ENCODE data around the gene DIP2C. TPM values are rescaled to one million over a fixed set of nuclear protein-coding genes. Genes with fewer than 3 reads are reported as not detected.
A peak's percentile ranks its signal among the peaks of the same experiment; 100 is the strongest.

DIP2C gene
- total RNA-seq, 1 donor from 2014 or later: 18.4 TPM

- Histone ChIP-seq H3K27me3 (no peaks in the 10 kb centered on the region), H3K27ac (no peak overlapping the region), H3K4me3 (no peak overlapping the region), H3K4me1 (peaks cover 45% of the 10 kb centered on the region), H3K9me3 (no peaks in the 10 kb centered on the region), H3K36me3 (no peaks in the 10 kb centered on the region)
- no peak for DNase-seq (ENCODE audit: extremely low spot score in 2 of 2)
- TF ChIP-seq POLR2A (IDR thresholded peaks at IDR 0.05): no peak
- no peak for TF ChIP-seq POLR2AphosphoS5 (IDR thresholded peaks at IDR 0.05; ENCODE audit: insufficient read depth in 1 of 2, low read depth in 1 of 2)
- TF ChIP-seq CTCF (IDR thresholded peaks at IDR 0.05): no peak
- intact Hi-C loops (cut with DNase I): no loop called here
Observed at GRCh38 chr10:664301-664700, 25.2 kb downstream of the DIP2C start.

DNA sequence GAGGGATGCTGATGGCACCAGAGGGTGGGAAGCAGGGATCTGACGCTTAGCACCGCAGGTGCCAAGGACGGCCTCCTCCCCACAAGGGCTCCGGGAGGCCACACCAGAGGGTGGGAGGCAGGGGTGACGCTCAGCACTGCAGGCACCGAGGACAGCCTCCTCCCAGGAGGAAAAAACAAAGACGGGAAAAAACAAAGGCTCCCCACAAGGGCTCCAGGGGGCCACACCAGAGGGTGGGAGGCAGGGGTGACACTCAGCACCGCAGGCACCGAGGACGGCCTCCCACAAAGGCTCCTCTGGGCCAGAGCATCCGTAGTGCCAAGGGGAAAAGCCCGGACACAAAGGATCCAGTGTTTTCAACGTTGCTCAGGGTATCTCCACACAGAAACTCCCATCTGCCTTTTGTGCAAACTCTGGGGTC, 25.6 kb downstream of the DIP2C start:
- H3K9me3 ChIP-seq: no peaks in the 10 kb centered on the region
- H3K27ac ChIP-seq: no peak overlapping the region
- no peaks in the 10 kb centered on the region for H3K27me3 ChIP-seq
- H3K4me3 ChIP-seq: no peak overlapping the region
- H3K36me3 ChIP-seq: no peaks in the 10 kb centered on the region
- intact Hi-C loops (cut with DNase I): no loop called here
- peak in 1 of 2 donors; percentile 84 for DNase-seq (ENCODE audit: extremely low spot score in 2 of 2)
- H3K4me1 ChIP-seq: peaks cover 48% of the 10 kb centered on the region
- TF ChIP-seq POLR2AphosphoS5 (IDR thresholded peaks at IDR 0.05; ENCODE audit: insufficient read depth in 1 of 2, low read depth in 1 of 2) (no peak), CTCF (IDR thresholded peaks at IDR 0.05) (no peak), POLR2A (IDR thresholded peaks at IDR 0.05) (no peak)

DNA sequence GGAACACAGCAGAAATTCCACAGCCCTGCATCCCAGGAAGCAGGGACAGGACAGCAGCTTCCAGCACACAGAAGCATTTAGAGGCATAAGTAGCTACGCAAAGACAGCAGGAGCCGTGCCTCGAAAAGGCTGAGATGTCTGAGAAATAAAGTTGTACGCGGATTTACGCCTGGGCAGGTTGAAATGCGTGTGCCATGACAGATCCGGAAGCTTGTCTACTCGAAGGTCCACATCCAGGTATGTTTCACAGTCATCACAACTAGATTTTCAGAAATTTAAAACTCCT, 26.1 kb downstream of the DIP2C start:
- Histone ChIP-seq H3K4me3 (no peak overlapping the region), H3K9me3 (no peaks in the 10 kb centered on the region), H3K27ac (no peak overlapping the region), H3K27me3 (no peaks in the 10 kb centered on the region), H3K36me3 (no peaks in the 10 kb centered on the region), H3K4me1 (peaks cover 48% of the 10 kb centered on the region)
- TF ChIP-seq POLR2A (IDR thresholded peaks at IDR 0.05) (no peak), CTCF (IDR thresholded peaks at IDR 0.05) (no peak), POLR2AphosphoS5 (IDR thresholded peaks at IDR 0.05; ENCODE audit: insufficient read depth in 1 of 2, low read depth in 1 of 2) (no peak)
- DNase-seq (ENCODE audit: extremely low spot score in 2 of 2): no peak
- intact Hi-C loops (cut with DNase I): no loop called here

DNA sequence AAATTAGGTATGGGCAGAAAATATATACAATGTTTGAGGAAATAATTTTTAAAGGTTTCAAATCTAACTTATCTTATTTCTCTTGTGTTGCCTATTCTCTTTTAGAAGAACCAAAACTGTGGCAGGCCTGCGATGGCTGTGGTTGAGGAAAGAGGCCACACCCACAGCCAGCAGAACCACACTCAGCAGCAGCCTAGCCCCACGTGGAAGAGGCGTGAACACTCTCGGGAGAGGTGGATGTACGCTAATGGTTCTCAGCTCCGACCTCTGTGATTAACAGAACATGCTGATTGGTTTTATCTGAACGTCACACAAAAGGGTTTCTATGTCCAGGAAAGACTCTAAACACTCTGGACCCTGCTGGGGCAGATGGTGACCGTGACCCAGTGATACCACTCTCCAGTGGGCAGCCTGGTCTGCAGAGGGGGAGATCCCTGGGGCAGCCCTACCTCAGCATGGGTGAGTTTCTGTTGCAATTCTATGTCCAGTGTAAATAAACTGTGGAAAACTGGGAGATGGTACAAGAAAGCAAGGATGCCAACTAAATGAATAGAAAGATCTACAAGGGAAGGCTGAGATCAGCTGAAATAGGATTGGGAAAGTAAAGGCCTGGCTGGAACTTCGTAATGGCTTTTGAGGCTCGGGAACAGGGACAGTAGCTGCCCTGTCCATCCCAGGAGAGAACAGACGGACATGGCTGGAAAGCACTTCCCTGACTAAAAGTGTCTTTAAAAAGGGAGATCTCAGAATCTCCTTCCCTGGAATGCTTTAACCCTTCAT, 26.6 kb downstream of the DIP2C start:
- DNase-seq (ENCODE audit: extremely low spot score in 2 of 2): peak; percentile 49 to 58
- intact Hi-C loops (cut with DNase I): no loop called here
- TF ChIP-seq CTCF (IDR thresholded peaks at IDR 0.05) (no peak), POLR2A (IDR thresholded peaks at IDR 0.05) (no peak), POLR2AphosphoS5 (IDR thresholded peaks at IDR 0.05; ENCODE audit: insufficient read depth in 1 of 2, low read depth in 1 of 2) (no peak)
- H3K36me3 ChIP-seq: no peaks in the 10 kb centered on the region
- H3K4me1 ChIP-seq: peaks cover 48% of the 10 kb centered on the region
- H3K27me3 ChIP-seq: no peaks in the 10 kb centered on the region
- no peak overlapping the region for H3K4me3 ChIP-seq
- H3K27ac ChIP-seq: no peak overlapping the region
- no peaks in the 10 kb centered on the region for H3K9me3 ChIP-seq

DNA sequence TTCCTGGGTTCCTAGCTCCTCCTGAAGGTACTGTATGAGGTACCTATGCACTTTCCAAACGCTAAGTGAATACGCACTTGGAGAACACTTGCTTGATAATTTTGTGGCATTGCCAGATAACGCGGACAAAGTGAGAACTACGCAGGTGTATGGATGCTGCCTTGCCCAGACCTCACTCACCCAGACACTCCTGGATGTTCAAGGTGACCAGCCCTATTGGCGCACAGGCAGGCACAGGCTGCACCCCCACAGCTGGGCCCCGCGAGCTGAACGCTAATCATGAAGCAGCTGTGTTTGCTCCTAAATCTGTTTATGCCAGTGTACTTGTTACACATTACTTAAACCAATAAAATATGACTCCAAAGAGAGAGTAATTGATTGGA, 27.3 kb downstream of the DIP2C start:
- TF ChIP-seq POLR2AphosphoS5 (IDR thresholded peaks at IDR 0.05; ENCODE audit: insufficient read depth in 1 of 2, low read depth in 1 of 2) (no peak), POLR2A (IDR thresholded peaks at IDR 0.05) (no peak), CTCF (IDR thresholded peaks at IDR 0.05) (no peak)
- intact Hi-C loops (cut with DNase I): no loop called here
- no peaks in the 10 kb centered on the region for H3K9me3 ChIP-seq
- no peak overlapping the region for H3K27ac ChIP-seq
- peaks cover 48% of the 10 kb centered on the region for H3K4me1 ChIP-seq
- peak in 1 of 2 donors; percentile 75 for DNase-seq (ENCODE audit: extremely low spot score in 2 of 2)
- H3K36me3 ChIP-seq: no peaks in the 10 kb centered on the region
- no peaks in the 10 kb centered on the region for H3K27me3 ChIP-seq
- H3K4me3 ChIP-seq: no peak overlapping the region
